PC-9 (cell line): ENCODE results near the gene RBMS3. TPM values are rescaled to one million over a fixed set of nuclear protein-coding genes. Genes with fewer than 3 reads are reported as not detected.

Experiments
- BruUV-seq: library from RNA; stranded (reverse); fragments of 400-500 nt; replicated peaks from 2 replicates; lab custom pipeline; 2021; lab: Mats Ljungman, UMichigan
- CTCF ChIA-PET: fragments of 300-600 bp; sonication (Branson Sonifier 250); formaldehyde crosslinking; loops from one replicate; lab custom pipeline; 2022; ENCODE audit warnings: antibody characterized with exemption; lab: Charles Lee
- POLR2A ChIA-PET: fragments of 300-600 bp; sonication (Branson Sonifier 250); formaldehyde crosslinking; loops from one replicate; lab custom pipeline; 2022; ENCODE audit warnings: antibody characterized with exemption; ENCODE audit not compliant: unreplicated experiment; lab: Charles Lee
- DNase-seq, 2 experiments: peaks; one replicate each; pipeline versions ENCODE4 v3.0.0 to v3.0.0-alpha.2; 2015 to 2022; ENCODE audit warnings: mixed read lengths in 1 of 2
- H2AFZ ChIP-seq: fragments of 200-600 bp; sonication (generic); 2 replicates; pipeline ENCODE4 v1.8.1; 2017; ENCODE audit warnings: antibody characterized with exemption
- H3F3A ChIP-seq: fragments of 200-600 bp; sonication (generic); 2 replicates; pipeline ENCODE4 v1.8.1; 2017; ENCODE audit warnings: antibody characterized with exemption, mild to moderate bottlenecking, low read depth; ENCODE audit not compliant: insufficient read depth
- H3K27ac ChIP-seq: fragments of 200-600 bp; sonication (generic); 2 replicates; pipeline ENCODE4 v1.6.1; 2016; ENCODE audit warnings: mixed run types
- H3K27me3 ChIP-seq: fragments of 200-600 bp; sonication (generic); 2 replicates; pipeline ENCODE4 v1.6.1; 2016; ENCODE audit warnings: low read depth, mixed run types; ENCODE audit not compliant: insufficient read depth
- H3K36me3 ChIP-seq: fragments of 200-600 bp; sonication (generic); 2 replicates; pipeline ENCODE4 v1.6.1; 2016; ENCODE audit warnings: low read depth, mixed run types
- H3K4me1 ChIP-seq: fragments of 200-600 bp; sonication (generic); replicated peaks from 2 replicates; pipeline ENCODE4 v1.6.1; 2016; ENCODE audit warnings: mixed run types; ENCODE audit not compliant: insufficient read depth
- H3K4me2 ChIP-seq: fragments of 200-600 bp; sonication (generic); 2 replicates; pipeline ENCODE4 v1.6.1; 2017; ENCODE audit warnings: mixed run types
- H3K4me3 ChIP-seq: fragments of 200-600 bp; sonication (generic); 2 replicates; pipeline ENCODE4 v1.6.1; 2016; ENCODE audit warnings: mixed run types
- H3K79me2 ChIP-seq: fragments of 200-600 bp; sonication (generic); 2 replicates; pipeline ENCODE4 v1.6.1; 2017; ENCODE audit warnings: low read depth, mixed run types
- H3K9me2 ChIP-seq: fragments of 200-600 bp; sonication (generic); 2 replicates; pipeline ENCODE4 v1.8.1; 2017; ENCODE audit warnings: mild to moderate bottlenecking; ENCODE audit not compliant: insufficient read depth
- H3K9me3 ChIP-seq: fragments of 200-600 bp; sonication (generic); 2 replicates; pipeline ENCODE4 v1.8.1; 2016; ENCODE audit warnings: low read depth; ENCODE audit not compliant: insufficient read depth
- H4K20me1 ChIP-seq: fragments of 200-600 bp; sonication (generic); 2 replicates; pipeline ENCODE4 v1.8.1; 2017; ENCODE audit not compliant: insufficient read depth
- CTCF ChIP-seq: fragments of 200-600 bp; sonication (generic); conservative IDR thresholded peaks from 2 replicates; pipeline ENCODE4 v1.6.1; 2017; ENCODE audit warnings: mixed run types, antibody characterized with exemption, mild to moderate bottlenecking, moderate library complexity
- EZH2 ChIP-seq: fragments of 200-600 bp; sonication (generic); IDR thresholded peaks from 2 replicates; pipeline ENCODE4 v1.8.0; 2017; ENCODE audit warnings: antibody characterized with exemption, low read depth
- intact Hi-C: fragments of 100-400 bp; cut with micrococcal nuclease; formaldehyde crosslinking; loops from one replicate; pipeline ENCODE4 v1.10.0; 2022; ENCODE audit not compliant: unreplicated experiment
- total RNA-seq: library from RNA; stranded (reverse); gene quantifications from 2 replicates; pipeline ENCODE4 v1.2.3, GENCODE V29; 2021

The RBMS3 gene
- total RNA-seq, 1 experiment from 2014 or later = 3.5 TPM

GRCh38 chr3:29608414-29609327 is 327.8 kb downstream of the RBMS3 start:
- H4K20me1 ChIP-seq = peaks cover 3% of the 10 kb centered on the region; the same call in 1 of the 2 replicates
- 0 out of 2 replicates have a peak, but pooled peaks cover 2% of the 10 kb centered on the region for H3K9me3 ChIP-seq
- H3K36me3 ChIP-seq = no peaks in the 10 kb centered on the region
- no peak for TF ChIP-seq EZH2
- TF ChIP-seq CTCF = no peak
- H2AFZ ChIP-seq = no peak overlapping the region
- no peaks in the 10 kb centered on the region for H3K27me3 ChIP-seq
- no peak overlapping the region for H3K4me2 ChIP-seq
- no peaks in the 10 kb centered on the region for H3K9me2 ChIP-seq
- H3K4me1 ChIP-seq = no peaks in the 10 kb centered on the region
- H3K4me3 ChIP-seq = no peak overlapping the region
- H3F3A ChIP-seq = no peaks in the 10 kb centered on the region
- no peaks in the 10 kb centered on the region for H3K79me2 ChIP-seq
- DNase-seq = no peak
- intact Hi-C loops = no loop called here
- CTCF ChIA-PET = no interaction called here
- no TSS peak for BruUV-seq
- no peak overlapping the region for H3K27ac ChIP-seq
- POLR2A ChIA-PET = no interaction called here

GRCh38 chr3:29609328-29609811 is 328.5 kb downstream of the RBMS3 start:
- Histone ChIP-seq H3K9me2 (no peaks in the 10 kb centered on the region), H3F3A (no peaks in the 10 kb centered on the region), H3K27me3 (no peaks in the 10 kb centered on the region), H3K79me2 (no peaks in the 10 kb centered on the region), H3K36me3 (no peaks in the 10 kb centered on the region), H3K4me1 (no peaks in the 10 kb centered on the region), H2AFZ (no peak overlapping the region), H3K9me3 (0 out of 2 replicates have a peak, but pooled peaks cover 2% of the 10 kb centered on the region), H3K4me2 (no peak overlapping the region), H3K27ac (no peak overlapping the region), H4K20me1 (peaks cover 3% of the 10 kb centered on the region; the same call in 1 of the 2 replicates), H3K4me3 (no peak overlapping the region)
- TF ChIP-seq EZH2 (no peak), CTCF (no peak)
- CTCF ChIA-PET = no interaction called here
- POLR2A ChIA-PET = no interaction called here
- no peak for DNase-seq
- no TSS peak for BruUV-seq
- intact Hi-C loops = no loop called here

GRCh38 chr3:29610781-29611180 is 329.9 kb downstream of the RBMS3 start:
- no peaks in the 10 kb centered on the region for H3K9me2 ChIP-seq
- no peaks in the 10 kb centered on the region for H3K79me2 ChIP-seq
- H3K9me3 ChIP-seq = no peaks in the 10 kb centered on the region
- H4K20me1 ChIP-seq = peaks cover 3% of the 10 kb centered on the region; the same call in 1 of the 2 replicates
- POLR2A ChIA-PET = no interaction called here
- no peaks in the 10 kb centered on the region for H3F3A ChIP-seq
- TF ChIP-seq EZH2 = no peak
- no peak for TF ChIP-seq CTCF
- no peak for DNase-seq
- intact Hi-C loops = no loop called here
- H3K4me2 ChIP-seq = no peak overlapping the region
- no peaks in the 10 kb centered on the region for H3K4me1 ChIP-seq
- CTCF ChIA-PET = no interaction called here
- H3K27ac ChIP-seq = no peak overlapping the region
- H3K36me3 ChIP-seq = no peaks in the 10 kb centered on the region
- no peak overlapping the region for H2AFZ ChIP-seq
- H3K27me3 ChIP-seq = no peaks in the 10 kb centered on the region
- no TSS peak for BruUV-seq
- no peak overlapping the region for H3K4me3 ChIP-seq
